A549 (cell line): Measurements from ENCODE around the gene CCDC146. TPM values are rescaled to one million over a fixed set of nuclear protein-coding genes. Genes with fewer than 3 reads are reported as not detected.
"Not testable (repeated sequence)": the region's sequence is repeated elsewhere in the genome, so short reads cannot be mapped to it uniquely, and the experiment has no call there.

Source experiments
- ATAC-seq, 2 experiments: fragments of 200-7000 bp in 1 of 2; fragments of >200 bp in 1 of 2; cut with Nextera tagmentation in 1 of 2; cut with Tn5 transposase in 1 of 2; 3 replicates each; pipeline versions ENCODE4 v1.8.0 to v1.9.1; 2018 to 2020; ENCODE audit warnings: mild to moderate bottlenecking in 1 of 2, moderate library complexity in 1 of 2
- CTCF ChIA-PET: fragments of 300-600 bp; sonication (Branson Sonifier 250); formaldehyde crosslinking; extraction: SDS; loops from one replicate; lab custom pipeline; 2021; ENCODE audit warnings: antibody characterized with exemption, inconsistent platforms; lab: Yijun Ruan, JAX
- POLR2A ChIA-PET: fragments of 350-600 bp; formaldehyde crosslinking; extraction: SDS; loops from one replicate; lab custom pipeline; 2021; ENCODE audit warnings: antibody characterized with exemption, inconsistent platforms; lab: Yijun Ruan, JAX
- DNase-seq, 2 experiments: peaks; one replicate each; pipeline versions ENCODE4 v3.0.0 to v3.0.0-alpha.2; 2011 to 2016; ENCODE audit warnings: low read depth in 1 of 2, low spot score in 1 of 2
- FAIRE-seq: peaks from 2 replicates; lab custom pipeline; 2011; peaks lifted over from hg19 to GRCh38; lab: Jason Lieb, UNC
- H3K27ac ChIP-seq, 2 experiments: fragments of >200 bp; sonication (Bioruptor Twin); formaldehyde crosslinking; 3 replicates each; pipeline ENCODE4 v1.5.1; 2016 to 2017
- H3K4me1 ChIP-seq: fragments of >200 bp; sonication (Bioruptor Twin); formaldehyde crosslinking; 3 replicates; pipeline ENCODE4 v1.6.1; 2016
- H3K4me2 ChIP-seq: fragments of >200 bp; sonication (Bioruptor Twin); formaldehyde crosslinking; 3 replicates; pipeline ENCODE4 v1.6.1; 2016
- H3K4me3 ChIP-seq: fragments of >200 bp; sonication (Bioruptor Twin); formaldehyde crosslinking; 3 replicates; pipeline ENCODE4 v1.5.1; 2016
- H3K9me3 ChIP-seq: fragments of >200 bp; sonication (Bioruptor Twin); formaldehyde crosslinking; 3 replicates; pipeline ENCODE4 v1.6.1; 2016
- EHF ChIP-seq: fragments of 250-450 bp; sonication (Bioruptor Pico); IDR thresholded peaks from 2 replicates; pipeline ENCODE4 v1.5.0; 2020; ENCODE audit warnings: mild to moderate bottlenecking
- EHMT2 ChIP-seq: fragments of 200-600 bp; sonication (generic); IDR thresholded peaks from 2 replicates; pipeline ENCODE4 v1.6.1; 2016; ENCODE audit warnings: antibody characterized with exemption, low read depth, mild to moderate bottlenecking, moderate library complexity
- FOSL2 ChIP-seq, 2 experiments: fragments of 450-650 bp in 1 of 2; fragments of >200 bp in 1 of 2; sonication (Bioruptor Twin) in 1 of 2; formaldehyde crosslinking; IDR thresholded peaks; 2 replicates each; pipeline versions ENCODE4 v1.5.0 to v1.6.1; 2016 to 2020; ENCODE audit warnings: mild to moderate bottlenecking in 1 of 2, moderate library complexity in 1 of 2
- GATA3 ChIP-seq: IDR thresholded peaks from 2 replicates; pipeline ENCODE4 v1.6.1; 2012; ENCODE audit warnings: borderline replicate concordance
- HEYL ChIP-seq: fragments of 250-450 bp; sonication (Bioruptor Pico); IDR thresholded peaks from 2 replicates; pipeline ENCODE4 v1.8.0; 2021; ENCODE audit warnings: mild to moderate bottlenecking, moderate library complexity
- HOXB13 ChIP-seq: fragments of 250-450 bp; sonication (Bioruptor Pico); IDR thresholded peaks from 2 replicates; pipeline ENCODE4 v1.5.0; 2020; ENCODE audit warnings: low read depth, mild to moderate bottlenecking, moderate library complexity
- JUN ChIP-seq, 2 experiments: fragments of >200 bp; sonication (Bioruptor Twin); formaldehyde crosslinking; IDR thresholded peaks; 2 replicates in 1 of 2; 3 replicates in 1 of 2; pipeline ENCODE4 v1.6.1; 2016 to 2017
- KDM1A ChIP-seq: fragments of 200-600 bp; sonication (generic); IDR thresholded peaks from 2 replicates; pipeline ENCODE4 v1.6.1; 2016; ENCODE audit warnings: low read depth, mild to moderate bottlenecking
- RAD21 ChIP-seq, 2 experiments: fragments of >200 bp in 1 of 2; sonication (Bioruptor Twin) in 1 of 2; formaldehyde crosslinking in 1 of 2; IDR thresholded peaks in 1 of 2; conservative IDR thresholded peaks in 1 of 2; 2 replicates in 1 of 2; 3 replicates in 1 of 2; pipeline ENCODE4 v1.6.1; 2012 to 2018; ENCODE audit warnings: inconsistent platforms in 1 of 2
- RCOR1 ChIP-seq: fragments of 150-350 bp; IDR thresholded peaks from 2 replicates; pipeline ENCODE4 v1.6.1; 2014; ENCODE audit warnings: antibody characterized with exemption, low read length, low read depth
- SMC3 ChIP-seq: fragments of >200 bp; sonication (Bioruptor Twin); formaldehyde crosslinking; IDR thresholded peaks from 3 replicates; pipeline ENCODE4 v1.6.1; 2018; ENCODE audit warnings: inconsistent platforms
- SREBF2 ChIP-seq: fragments of 450-650 bp; IDR thresholded peaks from 2 replicates; pipeline ENCODE4 v1.6.1; 2014; ENCODE audit warnings: mild to moderate bottlenecking, moderate library complexity
- TFCP2L1 ChIP-seq: fragments of 250-450 bp; sonication (Bioruptor Pico); IDR thresholded peaks from 2 replicates; pipeline ENCODE4 v1.5.0; 2021; ENCODE audit warnings: mild to moderate bottlenecking
- ZC3H11A ChIP-seq: fragments of 450-650 bp; IDR thresholded peaks from 2 replicates; pipeline ENCODE4 v1.6.1; 2014; ENCODE audit warnings: antibody characterized with exemption, mild to moderate bottlenecking
- ZFP36 ChIP-seq: fragments of 450-650 bp; IDR thresholded peaks from 2 replicates; pipeline ENCODE4 v1.6.1; 2014; ENCODE audit warnings: borderline replicate concordance; ENCODE audit not compliant: partially characterized antibody
- ZSCAN20 ChIP-seq: fragments of 250-450 bp; sonication (Bioruptor Pico); IDR thresholded peaks from 2 replicates; pipeline ENCODE4 v1.8.0; 2022; ENCODE audit warnings: mild to moderate bottlenecking, moderate library complexity
- WGBS: methylation state at CpG from one replicate; pipeline ENCODE4 v1.1.6; 2017; ENCODE audit errors: missing lambda C conversion rate; 5-methylcytosine and 5-hydroxymethylcytosine counted together
- polyA plus RNA-seq, 4 experiments: library from polyadenylated mRNA; depleted of rRNA in 3 of 4; stranded (reverse); fragments of >200 nt; fragmentation: RNase III in 1 of 4; extraction: RNeasy Plus Mini Kit Qiagen cat#74134 plus additional on column Dnase treatment in 1 of 4; gene quantifications; 2 replicates in 3 of 4; 3 replicates in 1 of 4; pipeline ENCODE4 v1.2.3, GENCODE V29; 2011 to 2017
- TF ChIP-seq, protein P1 (sequence below): fragments of >200 bp; sonication (Bioruptor Twin); formaldehyde crosslinking; IDR thresholded peaks from 3 replicates; pipeline ENCODE4 v1.5.1; 2016
- TF ChIP-seq, protein P2 (sequence below): fragments of 200-600 bp; sonication (generic); IDR thresholded peaks from 2 replicates; pipeline ENCODE4 v1.6.1; 2016; ENCODE audit warnings: antibody characterized with exemption, mild to moderate bottlenecking, moderate library complexity
- TF ChIP-seq, protein P3 (sequence below): fragments of >200 bp; sonication (Bioruptor Twin); formaldehyde crosslinking; IDR thresholded peaks from 3 replicates; pipeline ENCODE4 v1.6.1; 2016
- TF ChIP-seq, protein P4 (sequence below): fragments of 150-350 bp; IDR thresholded peaks from 2 replicates; pipeline ENCODE4 v1.6.1; 2014; ENCODE audit warnings: low read depth, mild to moderate bottlenecking, low read length

The CCDC146 gene
- polyA plus RNA-seq, 2 of the 4 experiments (the other 2 are of a cell fraction), result 1.4 to 3.4 TPM

DNA sequence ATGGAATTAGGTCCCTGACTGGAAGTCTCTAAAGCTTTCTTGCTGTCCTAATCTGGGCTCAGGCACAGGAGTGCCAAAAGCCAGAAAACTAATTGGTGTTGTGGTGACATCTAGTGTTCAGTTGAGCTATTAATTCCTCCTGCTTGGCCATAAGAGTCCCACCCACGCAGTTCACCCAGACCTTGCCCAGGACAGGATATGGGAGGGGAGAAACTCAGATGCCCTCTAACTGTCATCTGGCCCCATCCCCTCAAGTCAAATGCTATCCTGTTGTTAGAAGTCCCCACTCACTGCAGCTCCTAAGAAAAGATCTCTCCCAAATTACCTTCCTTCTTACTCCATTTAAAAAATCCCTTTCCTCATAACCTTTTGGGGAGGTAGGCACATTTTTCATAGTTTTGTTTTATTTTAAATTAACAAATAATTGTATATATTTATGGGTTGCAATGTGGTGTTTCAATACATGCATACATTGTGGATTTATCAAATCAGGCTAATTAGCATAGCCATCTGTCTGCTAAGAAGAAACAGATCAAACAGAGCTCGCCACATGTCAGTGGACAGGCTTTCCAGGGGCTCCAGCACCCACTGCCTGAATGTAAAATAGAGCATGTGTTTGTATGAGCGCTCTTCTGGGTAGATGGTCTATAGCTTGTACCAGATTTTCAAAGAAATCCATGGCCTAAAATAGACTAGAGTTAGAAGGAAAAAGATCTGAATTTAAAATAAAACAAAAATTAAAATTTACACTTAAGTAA is 209.7 kb downstream of the CCDC146 start:
- TF ChIP-seq RAD21 (conservative IDR thresholded peaks at IDR 0.05 in 1 of 2, IDR thresholded peaks at IDR 0.05 in 1 of 2) (peak; percentile 84 to 87), KDM1A (no peak), HOXB13 (CRISPR knock-in tag) (no peak), SMC3 (peak; percentile 71)
- TF ChIP-seq, protein P1, sequence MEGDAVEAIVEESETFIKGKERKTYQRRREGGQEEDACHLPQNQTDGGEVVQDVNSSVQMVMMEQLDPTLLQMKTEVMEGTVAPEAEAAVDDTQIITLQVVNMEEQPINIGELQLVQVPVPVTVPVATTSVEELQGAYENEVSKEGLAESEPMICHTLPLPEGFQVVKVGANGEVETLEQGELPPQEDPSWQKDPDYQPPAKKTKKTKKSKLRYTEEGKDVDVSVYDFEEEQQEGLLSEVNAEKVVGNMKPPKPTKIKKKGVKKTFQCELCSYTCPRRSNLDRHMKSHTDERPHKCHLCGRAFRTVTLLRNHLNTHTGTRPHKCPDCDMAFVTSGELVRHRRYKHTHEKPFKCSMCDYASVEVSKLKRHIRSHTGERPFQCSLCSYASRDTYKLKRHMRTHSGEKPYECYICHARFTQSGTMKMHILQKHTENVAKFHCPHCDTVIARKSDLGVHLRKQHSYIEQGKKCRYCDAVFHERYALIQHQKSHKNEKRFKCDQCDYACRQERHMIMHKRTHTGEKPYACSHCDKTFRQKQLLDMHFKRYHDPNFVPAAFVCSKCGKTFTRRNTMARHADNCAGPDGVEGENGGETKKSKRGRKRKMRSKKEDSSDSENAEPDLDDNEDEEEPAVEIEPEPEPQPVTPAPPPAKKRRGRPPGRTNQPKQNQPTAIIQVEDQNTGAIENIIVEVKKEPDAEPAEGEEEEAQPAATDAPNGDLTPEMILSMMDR, result peak; percentile 80
- Histone ChIP-seq H3K4me2 (no peak overlapping the region), H3K9me3 (no peaks in the 10 kb centered on the region), H3K4me1 (peaks cover 11% of the 10 kb centered on the region; the same call in 2 of the 3 replicates), H3K27ac (peak overlapping the region in 1 of 2 experiments; percentile 4; a peak in 1 of 6 replicates), H3K4me3 (no peak overlapping the region)
- 43% methylated on average over 3 of the region's 3 CpGs for WGBS
- CTCF ChIA-PET, result interaction anchor here (0.6 to 2.7 kb wide), 28 partner anchors 9 to 289 kb away, joined by 3 to 26 read pairs (median 4); partner anchors contain the start of gene CCDC146
- peak; percentile 74 to 81 for DNase-seq
- POLR2A ChIA-PET, result interaction anchor here (1.1 kb wide), 1 partner anchor 210 kb away, joined by 4 read pairs; the partner anchor contains the start of gene CCDC146
- FAIRE-seq, result no peak
- ATAC-seq, result peak; percentile 97 to 99

DNA sequence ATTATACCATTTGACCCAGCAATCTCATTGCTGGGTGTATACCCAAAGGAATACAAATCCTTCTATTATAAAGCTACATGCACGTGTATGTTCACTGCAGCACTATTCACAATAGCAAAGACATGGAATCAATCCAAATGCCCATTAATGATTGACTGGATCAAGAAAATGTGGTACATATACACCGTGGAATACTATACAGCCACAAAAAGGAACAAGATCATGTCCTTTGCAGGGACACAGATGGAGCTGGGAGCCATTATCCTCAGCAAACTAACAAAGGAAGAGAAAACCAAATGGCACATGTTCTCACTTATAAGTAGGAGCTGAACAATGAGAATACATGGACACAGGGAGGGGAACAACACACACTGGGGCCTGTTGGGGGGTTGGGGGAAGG is 211.6 kb downstream of the CCDC146 start:
- ATAC-seq, H3K4me3 ChIP-seq, H3K4me2 ChIP-seq, H3K27ac ChIP-seq, POLR2A ChIA-PET, DNase-seq, FAIRE-seq, H3K4me1 ChIP-seq, H3K9me3 ChIP-seq: not testable (repeated sequence)
- 73% methylated on average over 2 of the region's 2 CpGs for WGBS
- CTCF ChIA-PET, result interaction anchor here (1.2 to 2.7 kb wide), 3 partner anchors 11 to 38 kb away, joined by 3 to 26 read pairs (median 4); no protein-coding TSS in a partner anchor

DNA sequence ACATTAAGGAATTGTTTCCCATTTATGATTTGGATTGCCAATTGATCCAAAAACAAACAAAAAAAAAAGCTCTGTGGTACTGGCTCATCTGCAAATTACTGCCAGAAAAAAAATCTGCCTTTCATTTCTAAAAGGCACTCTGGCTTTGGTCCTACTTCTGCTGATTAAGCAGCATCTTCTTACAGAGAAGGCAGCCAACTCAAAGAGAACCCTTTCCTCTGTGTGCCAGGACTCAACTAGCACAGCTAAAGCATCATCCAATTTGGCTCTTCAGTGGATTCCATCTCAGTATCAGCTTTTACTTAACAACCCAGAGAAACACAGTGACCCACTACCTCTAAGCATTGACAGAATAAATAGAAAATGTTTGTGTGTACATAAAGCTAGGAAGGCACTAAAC is 213.2 kb downstream of the CCDC146 start:
- no peak for DNase-seq
- ChIA-PET CTCF (interaction anchor here (0.8 kb wide), 1 partner anchor 19 kb away, joined by 3 read pairs; no protein-coding TSS in a partner anchor), POLR2A (no interaction called here)
- Histone ChIP-seq H3K27ac (no peak overlapping the region), H3K4me3 (no peak overlapping the region), H3K9me3 (no peaks in the 10 kb centered on the region), H3K4me1 (peaks cover 14% of the 10 kb centered on the region), H3K4me2 (no peak overlapping the region)
- FAIRE-seq, result no peak
- no peak for ATAC-seq
- no peak for TF ChIP-seq SREBF2
- TF ChIP-seq, protein P2, sequence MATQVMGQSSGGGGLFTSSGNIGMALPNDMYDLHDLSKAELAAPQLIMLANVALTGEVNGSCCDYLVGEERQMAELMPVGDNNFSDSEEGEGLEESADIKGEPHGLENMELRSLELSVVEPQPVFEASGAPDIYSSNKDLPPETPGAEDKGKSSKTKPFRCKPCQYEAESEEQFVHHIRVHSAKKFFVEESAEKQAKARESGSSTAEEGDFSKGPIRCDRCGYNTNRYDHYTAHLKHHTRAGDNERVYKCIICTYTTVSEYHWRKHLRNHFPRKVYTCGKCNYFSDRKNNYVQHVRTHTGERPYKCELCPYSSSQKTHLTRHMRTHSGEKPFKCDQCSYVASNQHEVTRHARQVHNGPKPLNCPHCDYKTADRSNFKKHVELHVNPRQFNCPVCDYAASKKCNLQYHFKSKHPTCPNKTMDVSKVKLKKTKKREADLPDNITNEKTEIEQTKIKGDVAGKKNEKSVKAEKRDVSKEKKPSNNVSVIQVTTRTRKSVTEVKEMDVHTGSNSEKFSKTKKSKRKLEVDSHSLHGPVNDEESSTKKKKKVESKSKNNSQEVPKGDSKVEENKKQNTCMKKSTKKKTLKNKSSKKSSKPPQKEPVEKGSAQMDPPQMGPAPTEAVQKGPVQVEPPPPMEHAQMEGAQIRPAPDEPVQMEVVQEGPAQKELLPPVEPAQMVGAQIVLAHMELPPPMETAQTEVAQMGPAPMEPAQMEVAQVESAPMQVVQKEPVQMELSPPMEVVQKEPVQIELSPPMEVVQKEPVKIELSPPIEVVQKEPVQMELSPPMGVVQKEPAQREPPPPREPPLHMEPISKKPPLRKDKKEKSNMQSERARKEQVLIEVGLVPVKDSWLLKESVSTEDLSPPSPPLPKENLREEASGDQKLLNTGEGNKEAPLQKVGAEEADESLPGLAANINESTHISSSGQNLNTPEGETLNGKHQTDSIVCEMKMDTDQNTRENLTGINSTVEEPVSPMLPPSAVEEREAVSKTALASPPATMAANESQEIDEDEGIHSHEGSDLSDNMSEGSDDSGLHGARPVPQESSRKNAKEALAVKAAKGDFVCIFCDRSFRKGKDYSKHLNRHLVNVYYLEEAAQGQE, result no peak
- no peak for TF ChIP-seq TFCP2L1 (CRISPR knock-in tag)
- no peak for TF ChIP-seq FOSL2 (IDR thresholded peaks at IDR 0.05)
- no peak for TF ChIP-seq FOSL2 (CRISPR knock-in tag; IDR thresholded peaks at IDR 0.05)
- TF ChIP-seq JUN (IDR thresholded peaks at IDR 0.05), result no peak
- no peak for TF ChIP-seq ZC3H11A
- TF ChIP-seq ZSCAN20 (CRISPR knock-in tag), result no peak
- TF ChIP-seq EHMT2, result no peak
- TF ChIP-seq GATA3, result no peak
- TF ChIP-seq, protein P3, sequence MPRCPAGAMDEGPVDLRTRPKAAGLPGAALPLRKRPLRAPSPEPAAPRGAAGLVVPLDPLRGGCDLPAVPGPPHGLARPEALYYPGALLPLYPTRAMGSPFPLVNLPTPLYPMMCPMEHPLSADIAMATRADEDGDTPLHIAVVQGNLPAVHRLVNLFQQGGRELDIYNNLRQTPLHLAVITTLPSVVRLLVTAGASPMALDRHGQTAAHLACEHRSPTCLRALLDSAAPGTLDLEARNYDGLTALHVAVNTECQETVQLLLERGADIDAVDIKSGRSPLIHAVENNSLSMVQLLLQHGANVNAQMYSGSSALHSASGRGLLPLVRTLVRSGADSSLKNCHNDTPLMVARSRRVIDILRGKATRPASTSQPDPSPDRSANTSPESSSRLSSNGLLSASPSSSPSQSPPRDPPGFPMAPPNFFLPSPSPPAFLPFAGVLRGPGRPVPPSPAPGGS, result no peak
- no peak for TF ChIP-seq EHF (CRISPR knock-in tag)
- TF ChIP-seq, protein P4, sequence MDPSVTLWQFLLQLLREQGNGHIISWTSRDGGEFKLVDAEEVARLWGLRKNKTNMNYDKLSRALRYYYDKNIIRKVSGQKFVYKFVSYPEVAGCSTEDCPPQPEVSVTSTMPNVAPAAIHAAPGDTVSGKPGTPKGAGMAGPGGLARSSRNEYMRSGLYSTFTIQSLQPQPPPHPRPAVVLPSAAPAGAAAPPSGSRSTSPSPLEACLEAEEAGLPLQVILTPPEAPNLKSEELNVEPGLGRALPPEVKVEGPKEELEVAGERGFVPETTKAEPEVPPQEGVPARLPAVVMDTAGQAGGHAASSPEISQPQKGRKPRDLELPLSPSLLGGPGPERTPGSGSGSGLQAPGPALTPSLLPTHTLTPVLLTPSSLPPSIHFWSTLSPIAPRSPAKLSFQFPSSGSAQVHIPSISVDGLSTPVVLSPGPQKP, result no peak
- TF ChIP-seq, protein P1, result no peak
- no peak for TF ChIP-seq RCOR1
- no peak for TF ChIP-seq ZFP36
- no peak for TF ChIP-seq HEYL (CRISPR knock-in tag)
